GM12892 (cell line): ENCODE measurements around the gene KCNAB1.

Experiments used
- POLR2A ChIP-seq: IDR thresholded peaks from 2 replicates; pipeline ENCODE4 v1.6.1; 2011; ENCODE audit warnings: low read depth, low read length, control low read depth
- TAF1 ChIP-seq: IDR thresholded peaks from 2 replicates; pipeline ENCODE4 v1.6.1; 2011; ENCODE audit warnings: low read depth, mild to moderate bottlenecking, control low read depth, low read length, borderline replicate concordance

GRCh38 chr3:156383441-156384025 is 263.2 kb downstream of the KCNAB1 start:
- TF ChIP-seq POLR2A (no peak), TAF1 (no peak)
